H1 (cell line): Measurements from ENCODE around the gene CRY1. TPM values are rescaled to one million over a fixed set of nuclear protein-coding genes. Genes with fewer than 3 reads are reported as not detected.

Source experiments
- CTCF ChIA-PET: fragments of 300-600 bp; sonication (Branson Sonifier 250); formaldehyde crosslinking; loops from one replicate; lab custom pipeline; 2021; ENCODE audit not compliant: partially characterized antibody; lab: Charles Lee
- POLR2A ChIA-PET: fragments of 300-600 bp; sonication (Branson Sonifier 250); formaldehyde crosslinking; loops from one replicate; lab custom pipeline; 2021; ENCODE audit warnings: inconsistent platforms; ENCODE audit not compliant: partially characterized antibody; lab: Charles Lee
- DNase-seq, 2 experiments: peaks; one replicate each; pipeline versions ENCODE4 v3.0.0 to v3.0.0-alpha.2; 2010 to 2022; ENCODE audit warnings: low spot score in 2 of 2, low read depth in 1 of 2, mixed read lengths in 1 of 2
- FAIRE-seq: peaks from 2 replicates; lab custom pipeline; 2011; peaks lifted over from hg19 to GRCh38; lab: Jason Lieb, UNC
- H2AFZ ChIP-seq: 2 replicates; pipeline ENCODE4 v1.8.1; 2012; ENCODE audit warnings: low read length, inconsistent platforms
- H2AK5ac ChIP-seq: 2 replicates; pipeline ENCODE4 v1.6.1; 2013; ENCODE audit warnings: low read depth, low read length
- H2BK120ac ChIP-seq: replicated peaks from 2 replicates; pipeline ENCODE3; 2013; ENCODE audit warnings: low read depth, low read length, inconsistent platforms
- H2BK12ac ChIP-seq: 2 replicates; pipeline ENCODE4 v1.6.1; 2013; ENCODE audit warnings: low read depth, low read length
- H2BK15ac ChIP-seq: 2 replicates; pipeline ENCODE4 v1.6.1; 2013; ENCODE audit warnings: low read length
- H2BK20ac ChIP-seq: 2 replicates; pipeline ENCODE4 v1.6.1; 2013; ENCODE audit warnings: low read length
- H2BK5ac ChIP-seq: 2 replicates; pipeline ENCODE4 v1.6.1; 2013; ENCODE audit warnings: low read depth, low read length
- H3K14ac ChIP-seq: 2 replicates; pipeline ENCODE4 v1.6.1; 2013; ENCODE audit warnings: inconsistent platforms; ENCODE audit not compliant: insufficient read length
- H3K18ac ChIP-seq: 2 replicates; pipeline ENCODE4 v1.6.1; 2013; ENCODE audit warnings: low read length; ENCODE audit errors: extremely low read depth
- H3K23ac ChIP-seq: 2 replicates; pipeline ENCODE4 v1.6.1; 2013; ENCODE audit warnings: inconsistent platforms; ENCODE audit not compliant: insufficient read length
- H3K23me2 ChIP-seq: 2 replicates; pipeline ENCODE4 v1.6.1; 2013; ENCODE audit warnings: low read depth, low read length
- H3K27ac ChIP-seq: 2 replicates; pipeline ENCODE4 v1.6.1; 2011; ENCODE audit warnings: low read depth, low read length, inconsistent platforms
- H3K27me3 ChIP-seq, 4 experiments: replicated peaks in 1 of 4; 1 replicate in 1 of 4; 2 replicates in 3 of 4; pipeline versions ENCODE4 v1.6.1 to v1.8.1; 2011 to 2013; ENCODE audit warnings: low read length in 3 of 4, mild to moderate bottlenecking in 3 of 4, inconsistent platforms in 2 of 4, mixed read lengths in 2 of 4, moderate library complexity in 1 of 4; ENCODE audit not compliant: control insufficient read depth in 3 of 4, insufficient read depth in 3 of 4; ENCODE audit errors: extremely low read depth in 1 of 4
- H3K36me3 ChIP-seq, 4 experiments: 2 replicates each; pipeline versions ENCODE4 v1.6.1 to v1.8.1; 2011 to 2013; ENCODE audit warnings: mild to moderate bottlenecking in 4 of 4, low read length in 3 of 4, moderate library complexity in 2 of 4, control low read depth in 1 of 4, inconsistent platforms in 1 of 4; ENCODE audit not compliant: insufficient read depth in 4 of 4, control insufficient read depth in 2 of 4
- H3K4ac ChIP-seq: replicated peaks from 2 replicates; pipeline ENCODE3; 2013; ENCODE audit warnings: low read length, low read depth, mixed read lengths, inconsistent platforms; ENCODE audit not compliant: insufficient read length
- H3K4me1 ChIP-seq, 4 experiments: replicated peaks in 1 of 4; 1 replicate in 1 of 4; 2 replicates in 3 of 4; pipeline versions ENCODE4 v1.6.1 to v1.8.1; 2011 to 2013; ENCODE audit warnings: low read length in 3 of 4, inconsistent platforms in 2 of 4, mixed read lengths in 1 of 4; ENCODE audit not compliant: insufficient read depth in 4 of 4, control insufficient read depth in 3 of 4
- H3K4me2 ChIP-seq, 2 experiments: 2 replicates each; pipeline versions ENCODE4 v1.6.1 to v1.8.1; 2011 to 2013; ENCODE audit warnings: low read depth in 2 of 2, low read length in 2 of 2, control low read depth in 1 of 2, inconsistent platforms in 1 of 2, mild to moderate bottlenecking in 1 of 2; ENCODE audit not compliant: insufficient read depth in 1 of 2
- H3K4me3 ChIP-seq, 4 experiments: fragments of 200-600, 300-600 bp in 1 of 4; sonication (generic), shearing (Covaris generic), sonication (Bioruptor Twin) in 1 of 4; 2 replicates each; pipeline versions ENCODE4 v1.5.1 to v1.8.1; 2011 to 2016; ENCODE audit warnings: low read length in 4 of 4, low read depth in 3 of 4, control low read depth in 2 of 4, inconsistent platforms in 2 of 4, mild to moderate bottlenecking in 2 of 4, mixed read lengths in 1 of 4, moderate library complexity in 1 of 4; ENCODE audit not compliant: insufficient read depth in 2 of 4; ENCODE audit errors: extremely low read depth in 1 of 4
- H3K56ac ChIP-seq: replicated peaks from 2 replicates; pipeline ENCODE3; 2013; ENCODE audit warnings: low read depth, mild to moderate bottlenecking, mixed read lengths, low read length, inconsistent platforms; ENCODE audit not compliant: insufficient read length
- H3K79me1 ChIP-seq: 2 replicates; pipeline ENCODE4 v1.6.1; 2013; ENCODE audit warnings: low read depth, low read length, control low read depth
- H3K79me2 ChIP-seq, 2 experiments: 2 replicates each; pipeline versions ENCODE4 v1.6.1 to v1.8.1; 2012 to 2013; ENCODE audit warnings: low read length in 2 of 2, mild to moderate bottlenecking in 2 of 2, inconsistent platforms in 1 of 2; ENCODE audit not compliant: insufficient read depth in 2 of 2, control insufficient read depth in 1 of 2
- H3K9ac ChIP-seq, 4 experiments: replicated peaks in 1 of 4; 1 replicate in 1 of 4; 2 replicates in 3 of 4; pipeline versions ENCODE4 v1.6.1 to v1.8.1; 2011 to 2013; ENCODE audit warnings: low read depth in 3 of 4, low read length in 3 of 4, control low read depth in 2 of 4, mild to moderate bottlenecking in 2 of 4, moderate library complexity in 2 of 4, inconsistent platforms in 1 of 4; ENCODE audit errors: extremely low read depth in 1 of 4
- H3K9me3 ChIP-seq, 2 experiments: 2 replicates each; pipeline versions ENCODE4 v1.6.1 to v1.8.1; 2012 to 2013; ENCODE audit warnings: mild to moderate bottlenecking in 2 of 2, moderate library complexity in 2 of 2, control low read depth in 1 of 2, inconsistent platforms in 1 of 2, low read depth in 1 of 2, low read length in 1 of 2, mixed read lengths in 1 of 2; ENCODE audit not compliant: insufficient read depth in 2 of 2
- H4K20me1 ChIP-seq, 2 experiments: replicated peaks in 1 of 2; 2 replicates each; pipeline versions ENCODE3 to v1.8.1; 2011 to 2013; ENCODE audit warnings: inconsistent platforms in 2 of 2, low read length in 2 of 2, mild to moderate bottlenecking in 1 of 2; ENCODE audit not compliant: insufficient read depth in 2 of 2, control insufficient read depth in 1 of 2
- H4K5ac ChIP-seq: 2 replicates; pipeline ENCODE4 v1.6.1; 2013; ENCODE audit warnings: low read length, low read depth, mixed read lengths, inconsistent platforms; ENCODE audit not compliant: insufficient read length
- H4K8ac ChIP-seq: 2 replicates; pipeline ENCODE4 v1.8.0; 2013; ENCODE audit warnings: mild to moderate bottlenecking, moderate library complexity, low read length, inconsistent platforms; ENCODE audit not compliant: insufficient read depth; ENCODE audit errors: extremely low read depth
- H4K91ac ChIP-seq: replicated peaks from 2 replicates; pipeline ENCODE3; 2013; ENCODE audit warnings: low read length, mixed read lengths, inconsistent platforms; ENCODE audit not compliant: insufficient read length
- ASH2L ChIP-seq: fragments of 200-600, 300-600 bp; sonication (generic); IDR thresholded peaks from one replicate; pipeline ENCODE4 v1.7.1; 2017; ENCODE audit warnings: low read length
- CBX5 ChIP-seq: fragments of 300-800, 300-1000 bp; sonication (generic); IDR thresholded peaks from 2 replicates; pipeline ENCODE4 v1.7.1; 2016; ENCODE audit warnings: antibody characterized with exemption, low read length, low read depth
- EP300 ChIP-seq, 2 experiments: IDR thresholded peaks; 1 replicate in 1 of 2; 2 replicates in 1 of 2; pipeline ENCODE4 v1.6.1; 2011 to 2012; ENCODE audit warnings: low read depth in 2 of 2, low read length in 2 of 2, mild to moderate bottlenecking in 2 of 2, borderline replicate concordance in 1 of 2, inconsistent platforms in 1 of 2, moderate library complexity in 1 of 2
- EZH2 ChIP-seq: fragments of 200-600 bp; sonication (generic); IDR thresholded peaks from 2 replicates; pipeline ENCODE4 v1.7.1; 2012; ENCODE audit warnings: low read depth, mild to moderate bottlenecking, moderate library complexity, low read length, inconsistent platforms; ENCODE audit not compliant: severe bottlenecking
- SP2 ChIP-seq: IDR thresholded peaks from 2 replicates; pipeline ENCODE4 v1.6.1; 2012; ENCODE audit warnings: mild to moderate bottlenecking, low read length, inconsistent platforms
- TCF12 ChIP-seq: IDR thresholded peaks from 2 replicates; pipeline ENCODE4 v1.6.1; 2011; ENCODE audit warnings: low read depth, mild to moderate bottlenecking, low read length
- WGBS, 2 experiments: shearing (Covaris generic) in 1 of 2; methylation state at CpG; one replicate each; pipeline versions ENCODE4 v1.1.6 to v1.1.7; 2013 to 2015; ENCODE audit warnings: low lambda C conversion rate in 2 of 2, mixed read lengths in 2 of 2, inconsistent platforms in 1 of 2, low coverage in 1 of 2, missing lambda C conversion rate in 1 of 2; ENCODE audit not compliant: insufficient replicate concordance in 2 of 2, insufficient coverage in 1 of 2, insufficient read length in 1 of 2; ENCODE audit errors: extremely low coverage in 1 of 2, missing lambda C conversion rate in 1 of 2; 5-methylcytosine and 5-hydroxymethylcytosine counted together
- polyA plus RNA-seq, 7 experiments: library from polyadenylated mRNA; depleted of rRNA in 3 of 7; stranded (reverse) in 5 of 7; unstranded in 2 of 7; fragments of >200 nt in 5 of 7; fragments of 200-250 nt in 2 of 7; gene quantifications; 1 replicate in 5 of 7; 2 replicates in 1 of 7; 4 replicates in 1 of 7; pipeline versions ENCODE4 v1.2.1 to v1.2.3, GENCODE V29; 2011 to 2013; ENCODE audit warnings: missing spikeins in 2 of 7, mixed read lengths in 2 of 7
- total RNA-seq: library from RNA; stranded (reverse); fragmentation: NEBNext Ultra II Directional; extraction: Animal tissue kit (Norgen Biotek cat#: 25700); gene quantifications from 2 replicates; pipeline ENCODE4 v1.2.1, GENCODE V29; 2021

The CRY1 gene
- total and polyA plus RNA-seq, 2 of the 8 experiments (the other 6 are each of a cell fraction or from before 2014, with no cell fraction given) = 13.6 to 25.1 TPM

DNA sequence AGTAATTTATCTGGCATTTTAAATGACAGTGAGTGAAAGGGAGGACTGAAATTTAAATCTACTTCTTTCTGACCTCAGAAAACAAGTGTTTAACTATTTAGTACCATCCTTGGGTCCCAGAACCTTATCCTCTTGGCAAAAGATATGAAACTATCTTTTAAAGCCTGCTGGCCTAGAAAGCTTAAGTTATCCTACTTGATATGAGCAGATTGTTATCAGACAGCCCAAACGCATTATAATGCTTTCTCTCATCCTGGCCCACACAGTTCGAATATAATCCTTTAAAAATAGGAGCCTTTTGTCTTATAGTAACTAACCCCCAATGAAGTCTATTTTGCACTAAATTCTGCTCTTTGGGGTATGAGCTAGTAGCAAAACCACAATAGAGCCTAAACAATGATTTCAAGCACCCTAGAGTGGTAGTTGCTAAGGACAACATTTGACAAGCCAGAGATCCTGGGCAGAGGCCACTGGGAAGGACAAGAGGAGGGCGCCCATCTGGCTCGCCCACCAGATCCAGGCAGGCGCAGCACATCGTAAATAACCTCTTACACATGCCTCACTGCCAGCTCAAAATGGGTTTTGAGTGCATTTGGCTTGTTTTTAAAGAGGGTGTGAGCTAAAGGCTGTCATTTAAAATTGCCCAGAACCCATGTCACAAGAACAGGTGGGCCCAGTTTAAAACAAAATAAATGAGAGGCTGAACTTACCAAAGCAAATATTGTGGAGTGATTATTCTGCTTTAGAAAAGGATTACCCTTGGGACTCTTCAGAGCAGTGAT is 37.7 kb upstream of the CRY1 start:
- CTCF ChIA-PET = interaction anchor here (0.6 to 12.9 kb wide), 74 partner anchors 11 to 945 kb away, joined by 3 to 193 read pairs (median 4); a partner anchor contains a TSS
- Histone ChIP-seq H2BK15ac (no peak overlapping the region), H2BK12ac (no peak overlapping the region), H3K4me1 (peaks cover 0 to 5% (median 2%) of the 10 kb centered on the region in 4 experiments; a peak in 2 of 7 replicates), H3K27me3 (no peaks in the 10 kb centered on the region), H2BK120ac (no peak overlapping the region), H3K79me1 (no peaks in the 10 kb centered on the region), H3K9me3 (no peaks in the 10 kb centered on the region), H3K56ac (no peak overlapping the region), H3K4me2 (no peak overlapping the region), H3K4me3 (no peak overlapping the region), H4K91ac (no peak overlapping the region)
- no peak for FAIRE-seq
- WGBS, 2 experiments = 94% methylated on average over 6 of the region's 6 CpGs; no CpG with 5 or more reads in 1 of the 2 experiments
- POLR2A ChIA-PET = interaction anchor here (0.6 to 0.8 kb wide), 4 partner anchors 83 to 747 kb away, joined by 3 to 4 read pairs (median 3); no protein-coding TSS in a partner anchor
- TF ChIP-seq EZH2 = no peak
- TF ChIP-seq CBX5 = no peak
- TF ChIP-seq SP2 = no peak
- TF ChIP-seq EP300 (IDR thresholded peaks at IDR 0.05; ENCODE audit: borderline replicate concordance in 1 of 2, low read depth in 2 of 2, low read length in 2 of 2) = no peak
- no peak for TF ChIP-seq TCF12
- no peak for TF ChIP-seq ASH2L
- TF ChIP-seq, all 59 proteins: peak for 0
- H2BK20ac ChIP-seq = no peak overlapping the region
- H3K4ac ChIP-seq = no peak overlapping the region
- H2AFZ ChIP-seq = no peak overlapping the region
- no peaks in the 10 kb centered on the region for H3K36me3 ChIP-seq
- no peaks in the 10 kb centered on the region for H3K79me2 ChIP-seq
- H3K18ac ChIP-seq = no peak overlapping the region
- no peaks in the 10 kb centered on the region for H3K23me2 ChIP-seq
- H4K8ac ChIP-seq = no peak overlapping the region
- H4K5ac ChIP-seq = no peak overlapping the region
- H4K20me1 ChIP-seq = no peaks in the 10 kb centered on the region
- H3K27ac ChIP-seq = no peak overlapping the region
- H2AK5ac ChIP-seq = no peak overlapping the region
- DNase-seq = no peak
- no peak overlapping the region for H2BK5ac ChIP-seq
- no peak overlapping the region for H3K9ac ChIP-seq
- no peak overlapping the region for H3K14ac ChIP-seq
- H3K23ac ChIP-seq = no peak overlapping the region
